Gastroesophageal sphincter (tissue), 4 donors: ENCODE data around the gene GRM7. TPM values are rescaled to one million over a fixed set of nuclear protein-coding genes. Genes with fewer than 3 reads are reported as not detected.

Source experiments
- ATAC-seq: fragments of 150-250 bp; one replicate; pipeline ENCODE4 v1.9.1; 2016; ENCODE audit warnings: mild to moderate bottlenecking, moderate library complexity
- H3K27ac ChIP-seq, 4 donors: fragments of 200-600 bp; sonication (generic) in 3 of 4; 1 replicate in 3 of 4; 2 replicates in 1 of 4; pipeline ENCODE4 v1.5.1; 2016 to 2019
- H3K27me3 ChIP-seq: fragments of 200-600 bp; sonication (generic); one replicate; pipeline ENCODE4 v1.5.1; 2019
- H3K36me3 ChIP-seq, 2 donors: fragments of 200-600 bp; sonication (generic); one replicate each; pipeline ENCODE4 v1.5.1; 2019; ENCODE audit warnings: control low read depth in 1 of 2
- H3K4me1 ChIP-seq, 3 donors: fragments of 200-600 bp; sonication (generic); 1 replicate in 2 of 3; 2 replicates in 1 of 3; pipeline ENCODE4 v1.5.1; 2016 to 2019; ENCODE audit warnings: control low read depth in 2 of 3
- H3K4me3 ChIP-seq, 2 donors: fragments of 200-600 bp; sonication (generic); one replicate each; pipeline ENCODE4 v1.5.1; 2019; ENCODE audit warnings: mild to moderate bottlenecking in 1 of 2, moderate library complexity in 1 of 2
- H3K9me3 ChIP-seq, 3 donors: fragments of 200-600 bp; sonication (generic); one replicate each; pipeline ENCODE4 v1.5.1; 2017 to 2019; ENCODE audit warnings: control low read depth in 2 of 3
- EP300 ChIP-seq: sonication (generic); formaldehyde crosslinking; IDR thresholded peaks from one replicate; pipeline ENCODE4 v1.6.1; 2017; ENCODE audit warnings: antibody characterized with exemption, mild to moderate bottlenecking
- POLR2A ChIP-seq, 2 donors: fragments of 450-650 bp; IDR thresholded peaks; one replicate each; pipeline ENCODE4 v1.6.1; 2017; ENCODE audit warnings: antibody characterized with exemption in 2 of 2, mild to moderate bottlenecking in 2 of 2, moderate library complexity in 1 of 2
- POLR2AphosphoS5 ChIP-seq: sonication (generic); formaldehyde crosslinking; IDR thresholded peaks from one replicate; pipeline ENCODE4 v1.6.1; 2017; ENCODE audit warnings: antibody characterized with exemption
- WGBS, 2 donors: methylation state at CpG; one replicate each; pipeline ENCODE4 v1.1.5; 2018; ENCODE audit warnings: low coverage in 1 of 2; 5-methylcytosine and 5-hydroxymethylcytosine counted together
- total RNA-seq, 4 donors: library from RNA; depleted of rRNA; stranded (reverse); fragments of >200 nt; gene quantifications; one replicate each; pipeline ENCODE4 v1.1.0, GENCODE V29; 2016
- TF ChIP-seq, protein P1 (sequence below), 4 experiments: fragments of 200-600 bp in 2 of 4; fragments of 450-650 bp in 2 of 4; sonication (generic) in 1 of 4; IDR thresholded peaks; one replicate each; pipeline ENCODE4 v1.5.1; 2017 to 2019; ENCODE audit warnings: antibody characterized with exemption in 4 of 4, mild to moderate bottlenecking in 2 of 4, moderate library complexity in 2 of 4

The GRM7 gene
- total RNA-seq, 4 donors from 2014 or later, result 0.40 to 7.6 TPM; not detected in 2

DNA sequence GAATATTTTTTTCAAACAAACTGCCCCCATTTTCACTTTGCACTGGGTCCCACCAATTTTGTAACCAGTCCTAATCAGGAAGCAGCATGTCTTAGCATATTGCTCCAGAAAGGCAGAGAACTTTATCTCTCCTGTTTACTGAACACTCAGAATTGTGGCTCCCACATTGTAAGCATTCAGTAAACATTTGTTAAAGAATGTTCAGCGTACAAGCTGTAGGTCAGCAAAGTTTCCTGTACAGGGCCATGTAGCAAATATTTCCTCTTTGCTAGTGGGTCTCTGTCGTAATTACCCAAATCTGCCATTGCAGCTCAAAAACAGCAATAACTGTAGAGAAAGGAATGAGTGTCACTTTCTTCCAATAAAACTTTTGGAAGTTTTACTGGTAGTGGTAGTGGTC, 393.3 kb downstream of the GRM7 start:
- no peak for ATAC-seq
- no peak for TF ChIP-seq POLR2A (IDR thresholded peaks at IDR 0.05)
- no peak for TF ChIP-seq EP300
- TF ChIP-seq POLR2AphosphoS5, result no peak
- Histone ChIP-seq H3K27ac (no peak overlapping the region), H3K4me1 (no peaks in the 10 kb centered on the region), H3K27me3 (no peaks in the 10 kb centered on the region), H3K9me3 (peaks cover 0 to 17% (median 0%) of the 10 kb centered on the region in 3 donors), H3K36me3 (no peaks in the 10 kb centered on the region), H3K4me3 (no peak overlapping the region)
- 81 to 89% methylated on average over 2 of the region's 2 CpGs for WGBS, 2 donors

DNA sequence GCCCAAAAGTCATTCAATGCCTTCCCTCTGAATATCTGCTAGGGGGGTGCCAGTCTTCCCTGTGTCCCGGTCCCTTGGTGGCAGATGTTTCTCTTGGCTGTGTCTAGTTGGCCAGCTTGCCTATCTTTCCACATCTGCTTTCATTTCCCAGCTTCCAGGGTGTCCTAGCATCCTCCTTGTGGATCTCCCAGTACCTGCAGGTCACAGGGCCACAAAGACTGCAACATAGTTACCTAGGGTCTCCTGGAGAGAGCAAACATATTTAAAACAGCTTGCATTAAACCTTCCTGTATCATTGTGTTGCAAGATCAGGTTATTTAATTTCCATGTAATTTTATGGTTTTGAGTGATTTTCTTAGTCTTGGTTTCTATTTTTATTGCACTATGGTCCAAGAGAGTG, 400.1 kb downstream of the GRM7 start:
- WGBS, 2 donors, result 79 to 80% methylated on average over 1 of the region's 1 CpG
- ATAC-seq, result no peak
- H3K27ac ChIP-seq, result no peak overlapping the region
- H3K9me3 ChIP-seq, result peaks cover 0 to 26% (median 0%) of the 10 kb centered on the region in 3 donors
- H3K36me3 ChIP-seq, result no peaks in the 10 kb centered on the region
- TF ChIP-seq, protein P1, sequence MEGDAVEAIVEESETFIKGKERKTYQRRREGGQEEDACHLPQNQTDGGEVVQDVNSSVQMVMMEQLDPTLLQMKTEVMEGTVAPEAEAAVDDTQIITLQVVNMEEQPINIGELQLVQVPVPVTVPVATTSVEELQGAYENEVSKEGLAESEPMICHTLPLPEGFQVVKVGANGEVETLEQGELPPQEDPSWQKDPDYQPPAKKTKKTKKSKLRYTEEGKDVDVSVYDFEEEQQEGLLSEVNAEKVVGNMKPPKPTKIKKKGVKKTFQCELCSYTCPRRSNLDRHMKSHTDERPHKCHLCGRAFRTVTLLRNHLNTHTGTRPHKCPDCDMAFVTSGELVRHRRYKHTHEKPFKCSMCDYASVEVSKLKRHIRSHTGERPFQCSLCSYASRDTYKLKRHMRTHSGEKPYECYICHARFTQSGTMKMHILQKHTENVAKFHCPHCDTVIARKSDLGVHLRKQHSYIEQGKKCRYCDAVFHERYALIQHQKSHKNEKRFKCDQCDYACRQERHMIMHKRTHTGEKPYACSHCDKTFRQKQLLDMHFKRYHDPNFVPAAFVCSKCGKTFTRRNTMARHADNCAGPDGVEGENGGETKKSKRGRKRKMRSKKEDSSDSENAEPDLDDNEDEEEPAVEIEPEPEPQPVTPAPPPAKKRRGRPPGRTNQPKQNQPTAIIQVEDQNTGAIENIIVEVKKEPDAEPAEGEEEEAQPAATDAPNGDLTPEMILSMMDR (IDR thresholded peaks at IDR 0.05), result no peak
- TF ChIP-seq EP300 (no peak), POLR2AphosphoS5 (no peak), POLR2A (IDR thresholded peaks at IDR 0.05) (no peak)
- H3K4me3 ChIP-seq, result no peak overlapping the region
- no peaks in the 10 kb centered on the region for H3K27me3 ChIP-seq
- no peaks in the 10 kb centered on the region for H3K4me1 ChIP-seq

DNA sequence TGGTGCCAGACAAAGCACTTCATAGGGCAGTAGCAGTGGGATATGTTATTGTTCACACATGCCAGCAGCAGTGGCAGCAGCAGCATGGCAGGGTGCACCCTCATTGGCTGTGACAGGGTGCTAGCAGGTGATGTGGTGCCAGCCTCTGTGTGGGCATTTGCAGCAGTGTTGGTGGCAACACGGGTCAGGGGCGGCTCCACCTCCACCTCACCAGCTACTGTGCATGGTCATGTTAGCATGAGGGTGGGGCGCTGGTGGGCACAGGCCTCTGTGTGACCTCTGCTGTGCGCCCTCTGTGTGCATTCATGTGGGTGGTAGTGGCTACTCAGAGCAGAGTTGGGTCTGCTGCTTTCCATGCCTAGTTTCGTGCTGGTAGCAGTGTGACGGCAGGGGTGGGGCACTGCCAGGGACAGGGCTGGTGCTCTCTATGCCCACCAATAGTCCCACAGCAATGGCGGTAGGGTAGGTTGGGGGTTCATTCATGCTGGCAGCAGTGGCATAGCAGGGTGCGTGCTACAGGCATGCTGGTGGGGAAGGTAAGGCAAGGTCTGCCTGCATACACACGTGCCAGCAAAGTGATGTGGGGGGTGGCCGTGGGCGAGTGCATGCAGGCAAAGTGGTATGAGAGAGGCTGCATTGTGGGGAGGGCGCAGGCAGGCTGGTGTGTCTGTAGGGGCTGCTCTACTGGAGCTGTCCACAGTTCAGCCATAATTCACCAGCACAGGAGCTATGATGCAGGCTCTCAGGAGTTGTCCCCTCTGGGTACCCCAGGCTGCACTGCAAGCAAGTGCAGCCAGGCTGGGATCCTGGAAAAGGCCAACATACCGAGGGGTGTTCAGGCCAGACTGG, 402.7 kb downstream of the GRM7 start:
- Histone ChIP-seq H3K4me1 (no peaks in the 10 kb centered on the region), H3K27ac (no peak overlapping the region), H3K27me3 (no peaks in the 10 kb centered on the region), H3K36me3 (no peaks in the 10 kb centered on the region), H3K4me3 (no peak overlapping the region), H3K9me3 (peaks cover 0 to 8% (median 0%) of the 10 kb centered on the region in 3 donors)
- no peak for TF ChIP-seq EP300
- no peak for TF ChIP-seq POLR2A (IDR thresholded peaks at IDR 0.05)
- TF ChIP-seq POLR2AphosphoS5, result no peak
- no peak for ATAC-seq
- 80 to 94% methylated on average over 1 to 5 of the region's 13 CpGs for WGBS, 2 donors

DNA sequence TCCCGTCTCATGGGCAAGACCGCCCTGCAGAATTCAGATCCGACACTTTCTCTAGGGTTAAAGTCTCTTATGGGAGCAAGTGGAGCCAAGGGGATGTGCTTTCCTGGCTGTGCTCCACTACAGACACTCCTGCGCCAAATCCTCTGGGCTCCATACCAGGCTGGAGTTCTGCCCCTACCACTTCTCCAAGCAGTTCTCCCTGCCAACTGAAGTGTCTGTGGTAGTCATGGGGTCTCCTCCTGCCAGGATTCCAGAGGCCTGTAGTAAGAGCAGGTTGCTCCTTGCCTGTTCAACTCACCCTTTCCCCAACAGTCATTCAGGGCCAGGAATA, 403.2 kb downstream of the GRM7 start:
- ATAC-seq, result no peak

DNA sequence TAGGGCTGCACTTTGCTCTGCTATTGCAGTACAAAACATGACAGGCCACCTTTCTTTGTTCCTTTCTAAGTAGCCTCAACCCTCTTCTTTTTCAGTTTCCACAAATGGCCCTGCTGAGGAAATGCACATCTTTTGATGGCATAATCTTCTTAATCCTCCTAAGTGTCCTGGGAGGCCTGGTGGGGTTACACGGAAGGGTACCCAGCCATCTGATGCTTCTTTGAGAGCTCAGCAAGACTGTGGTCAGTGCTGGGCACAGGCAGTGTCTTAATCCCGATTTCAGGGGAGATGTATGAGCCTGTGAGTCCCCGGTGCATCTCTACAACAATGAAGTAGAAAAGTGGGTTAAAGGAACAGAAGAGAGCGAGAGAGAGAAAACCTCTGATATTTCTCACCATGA, 404.8 kb downstream of the GRM7 start:
- Histone ChIP-seq H3K36me3 (no peaks in the 10 kb centered on the region), H3K27ac (no peak overlapping the region), H3K27me3 (no peaks in the 10 kb centered on the region), H3K4me1 (no peaks in the 10 kb centered on the region), H3K9me3 (peaks cover 0 to 8% (median 0%) of the 10 kb centered on the region in 3 donors), H3K4me3 (no peak overlapping the region)
- TF ChIP-seq EP300 (no peak), POLR2AphosphoS5 (no peak), POLR2A (IDR thresholded peaks at IDR 0.05) (no peak)
- TF ChIP-seq, protein P1 (IDR thresholded peaks at IDR 0.05), result no peak
- no peak for ATAC-seq
- 0 to 13% methylated on average over 1 of the region's 4 CpGs for WGBS, 2 donors

More for the DNA sequence above, 403.2 kb downstream of the GRM7 start:
- Histone ChIP-seq H3K27me3 (no peaks in the 10 kb centered on the region), H3K27ac (no peak overlapping the region), H3K9me3 (peaks cover 0 to 8% (median 0%) of the 10 kb centered on the region in 3 donors), H3K4me1 (no peaks in the 10 kb centered on the region), H3K4me3 (no peak overlapping the region), H3K36me3 (no peaks in the 10 kb centered on the region)
- TF ChIP-seq EP300 (no peak), POLR2A (IDR thresholded peaks at IDR 0.05) (no peak), POLR2AphosphoS5 (no peak)
- TF ChIP-seq, protein P1 (IDR thresholded peaks at IDR 0.05), result no peak
- WGBS, 2 donors, result no CpG with 5 or more reads among the region's 4 CpGs

DNA sequence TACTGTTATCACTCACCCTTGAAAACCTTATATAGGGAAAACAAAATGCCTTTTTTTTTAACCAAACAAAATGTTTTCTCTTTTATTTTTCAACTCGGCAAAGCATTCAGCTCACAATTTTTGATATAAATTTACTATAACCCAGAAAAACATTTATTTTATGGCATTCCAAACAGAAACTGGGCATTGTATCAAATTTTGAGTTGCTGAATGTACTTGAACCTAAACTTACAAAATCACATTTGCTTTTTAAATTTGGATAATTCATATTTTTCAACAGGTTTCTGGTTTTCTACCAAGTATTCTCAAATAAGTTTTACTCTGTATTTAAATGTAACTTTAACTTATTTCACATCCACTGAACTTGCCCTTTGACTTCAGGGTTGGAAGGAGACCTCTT, 405.6 kb downstream of the GRM7 start:
- no peaks in the 10 kb centered on the region for H3K27me3 ChIP-seq
- peaks cover 0 to under 1% (median 0%) of the 10 kb centered on the region in 3 donors for H3K9me3 ChIP-seq
- 63 to 74% methylated on average over 1 of the region's 1 CpG for WGBS, 2 donors
- H3K36me3 ChIP-seq, result no peaks in the 10 kb centered on the region
- H3K27ac ChIP-seq, result no peak overlapping the region
- ATAC-seq, result no peak
- H3K4me3 ChIP-seq, result no peak overlapping the region
- TF ChIP-seq POLR2A (IDR thresholded peaks at IDR 0.05) (no peak), POLR2AphosphoS5 (no peak), EP300 (no peak)
- TF ChIP-seq, protein P1 (IDR thresholded peaks at IDR 0.05), result no peak
- H3K4me1 ChIP-seq, result no peaks in the 10 kb centered on the region
